Lung (tissue), 12 donors: ENCODE data around the gene CTDSPL. TPM values are rescaled to one million over a fixed set of nuclear protein-coding genes. Genes with fewer than 3 reads are reported as not detected.
"Not testable (repeated sequence)": the region's sequence is repeated elsewhere in the genome, so short reads cannot be mapped to it uniquely, and the experiment has no call there.

Source experiments
- ATAC-seq: fragments of 200-7000 bp; cut with Tn5 transposase; one replicate; pipeline ENCODE4 v1.9.1; 2020; ENCODE audit warnings: moderate number of reproducible peaks; ENCODE audit not compliant: insufficient read depth, low FRiP score
- DNase-seq, 3 donors: peaks; one replicate each; pipeline ENCODE4 v3.0.0-alpha.2; 2013 to 2017
- H3K27ac ChIP-seq, 2 donors: one replicate each; pipeline ENCODE4 v1.5.1; 2013; ENCODE audit warnings: mild to moderate bottlenecking in 2 of 2, moderate library complexity in 2 of 2, control low read depth in 1 of 2, inconsistent platforms in 1 of 2, low read depth in 1 of 2, low read length in 1 of 2
- H3K27me3 ChIP-seq, 3 donors: one replicate each; pipeline ENCODE4 v1.5.1; 2013; ENCODE audit warnings: low read length in 2 of 3; ENCODE audit not compliant: control insufficient read depth in 3 of 3, insufficient read depth in 3 of 3
- H3K36me3 ChIP-seq, 4 donors: one replicate each; pipeline ENCODE4 v1.5.1; 2013; ENCODE audit warnings: low read length in 4 of 4, mild to moderate bottlenecking in 1 of 4, moderate library complexity in 1 of 4; ENCODE audit not compliant: control insufficient read depth in 4 of 4, insufficient read depth in 4 of 4
- H3K4me1 ChIP-seq, 5 donors: one replicate each; pipeline ENCODE4 v1.5.1; 2013; ENCODE audit warnings: low read length in 5 of 5, mild to moderate bottlenecking in 2 of 5, moderate library complexity in 1 of 5; ENCODE audit not compliant: control insufficient read depth in 5 of 5, insufficient read depth in 5 of 5
- H3K4me3 ChIP-seq: one replicate; pipeline ENCODE4 v1.5.1; 2013; ENCODE audit warnings: mild to moderate bottlenecking, control low read depth, moderate library complexity
- H3K9ac ChIP-seq, 2 donors: one replicate each; pipeline ENCODE4 v1.5.1; 2013; ENCODE audit warnings: low read length in 2 of 2, control low read depth in 1 of 2; ENCODE audit not compliant: insufficient read depth in 1 of 2
- H3K9me3 ChIP-seq, 4 donors: one replicate each; pipeline ENCODE4 v1.5.1; 2013; ENCODE audit warnings: low read length in 3 of 4, mild to moderate bottlenecking in 1 of 4, moderate library complexity in 1 of 4; ENCODE audit not compliant: control insufficient read depth in 4 of 4, insufficient read depth in 3 of 4
- CTCF ChIP-seq: IDR thresholded peaks from 2 replicates; pipeline ENCODE4 v1.5.1; 2012; ENCODE audit warnings: mild to moderate bottlenecking; ENCODE audit errors: control extremely low read depth, extremely low read depth
- WGBS, 2 donors: extraction: QIAGEN DNeasy Blood & Tissue Kit; methylation state at CpG; one replicate each; pipeline ENCODE4 v1.1.7; 2013; 5-methylcytosine and 5-hydroxymethylcytosine counted together
- polyA plus RNA-seq, 2 donors: library from polyadenylated mRNA; stranded (reverse); fragments of 200-250 nt; gene quantifications; one replicate each; pipeline ENCODE4 v1.2.1, GENCODE V29; 2013
- total RNA-seq, 2 donors: library from RNA; depleted of rRNA in 1 of 2; stranded (reverse); fragments of >200 nt in 1 of 2; gene quantifications; one replicate each; pipeline ENCODE4 v1.2.1, GENCODE V29; 2014 to 2021
- donor health status: control.
- donor health status: control.
- donor health status: Bipolar disorder and iron deficiency.
- donor health status: healthy.
- donor health status: DM: yes; HTN: yes; CAD: no.

Gene CTDSPL
- total and polyA plus RNA-seq, 4 donors: 12.5 to 79.1 (median 33.5) TPM

DNA sequence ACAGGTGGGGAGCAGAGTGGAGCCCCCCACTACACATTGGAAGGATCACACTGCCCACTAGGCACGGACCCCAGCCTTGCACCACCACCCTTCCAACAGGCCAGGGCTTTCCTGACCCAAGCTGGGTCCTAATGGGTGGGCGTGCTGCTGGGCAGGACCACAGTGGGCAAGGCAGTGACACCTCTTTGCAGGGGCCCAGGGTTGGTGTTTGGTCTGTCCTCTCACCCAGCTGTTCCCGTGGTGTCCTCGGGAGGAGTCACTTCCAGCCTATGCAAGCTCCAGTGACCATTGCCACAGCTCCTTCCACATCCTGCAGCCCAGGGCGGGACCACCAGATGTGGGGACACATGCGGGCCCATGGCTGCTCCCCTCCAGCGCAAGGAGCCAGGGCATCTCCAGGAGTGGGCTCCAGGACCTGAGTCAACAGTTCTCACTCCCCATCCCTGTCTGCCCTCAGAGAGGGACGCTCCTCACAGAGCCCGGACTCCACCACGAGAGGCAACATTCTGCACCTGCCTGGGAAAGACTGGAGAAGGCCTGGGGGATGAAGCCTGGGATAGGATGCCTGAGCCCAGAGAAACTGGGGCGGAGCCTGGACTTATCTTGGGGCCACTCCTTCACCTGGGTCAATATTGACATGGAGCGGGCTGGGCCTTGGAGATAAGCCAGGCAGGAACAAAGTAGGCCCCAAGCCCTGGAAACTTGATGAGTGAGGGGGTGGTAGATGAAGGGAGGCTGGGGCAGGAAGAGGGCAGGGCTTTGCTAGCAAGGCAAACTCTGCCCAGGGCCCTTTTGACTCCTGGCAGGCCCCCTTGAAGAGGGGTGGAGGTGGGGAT is 125.0 kb downstream of the CTDSPL start:
- TF ChIP-seq CTCF: no peak
- WGBS, 2 donors: 61 to 74% methylated on average over 12 of the region's 12 CpGs
- DNase-seq (peak; percentile 74 to 90 (median 84)), ATAC-seq (peak; percentile 76)
- Histone ChIP-seq H3K27me3 (no peaks in the 10 kb centered on the region), H3K4me3 (no peak overlapping the region), H3K4me1 (peaks cover 0 to 26% (median 8%) of the 10 kb centered on the region in 5 donors), H3K36me3 (peaks cover 0 to 14% (median 9%) of the 10 kb centered on the region in 4 donors), H3K27ac (peak overlapping the region in 1 of 2 donors; percentile 7), H3K9me3 (no peaks in the 10 kb centered on the region), H3K9ac (no peak overlapping the region)

- Histone ChIP-seq H3K4me3 (no peak overlapping the region), H3K9ac (no peak overlapping the region), H3K9me3 (no peaks in the 10 kb centered on the region), H3K4me1 (peaks cover 0 to 32% (median 8%) of the 10 kb centered on the region in 5 donors), H3K27me3 (no peaks in the 10 kb centered on the region), H3K27ac (peak overlapping the region in 1 of 2 donors; percentile 79), H3K36me3 (peaks cover 0 to 8% (median 4%) of the 10 kb centered on the region in 4 donors)
- DNase-seq (no peak), ATAC-seq (no peak)
- 67 to 75% methylated on average over 2 of the region's 2 CpGs for WGBS, 2 donors
- no peak for TF ChIP-seq CTCF
These were observed 125.6 kb downstream of the CTDSPL start for GRCh38 chr3:37987315-37987697.

GRCh38 chr3:37987751-37988179 is 126.1 kb downstream of the CTDSPL start:
- Histone ChIP-seq H3K4me3 (no peak overlapping the region), H3K27ac (peak overlapping the region in 1 of 2 donors; percentile 79), H3K27me3 (no peaks in the 10 kb centered on the region), H3K4me1 (peaks cover 0 to 34% (median 8%) of the 10 kb centered on the region in 5 donors), H3K9me3 (no peaks in the 10 kb centered on the region), H3K36me3 (peaks cover 0 to 6% (median 2%) of the 10 kb centered on the region in 4 donors), H3K9ac (no peak overlapping the region)
- no peak for DNase-seq
- no peak for TF ChIP-seq CTCF
- 54 to 64% methylated on average over 7 of the region's 7 CpGs for WGBS, 2 donors
- ATAC-seq: no peak

- H3K9me3 ChIP-seq, H3K27ac ChIP-seq, H3K27me3 ChIP-seq, H3K4me3 ChIP-seq, ATAC-seq, DNase-seq, H3K9ac ChIP-seq, H3K36me3 ChIP-seq: not testable (repeated sequence)
- WGBS, 2 donors: 48 to 63% methylated on average over 10 of the region's 10 CpGs
- peaks cover 0 to 39% (median 11%) of the 10 kb centered on the region in 5 donors for H3K4me1 ChIP-seq
These were observed 126.7 kb downstream of the CTDSPL start for GRCh38 chr3:37988376-37988775.
